Sigmoid colon (tissue), 7 donors: ENCODE measurements around the gene TERB1. TPM values are rescaled to one million over a fixed set of nuclear protein-coding genes. Genes with fewer than 3 reads are reported as not detected.

ENCODE experiments used
- DNase-seq: peaks from one replicate; pipeline ENCODE4 v3.0.0-alpha.2; 2019
- H3K27ac ChIP-seq, 4 donors: fragments of 200-600 bp; sonication (generic); one replicate each; pipeline ENCODE4 v1.5.1; 2016 to 2019; ENCODE audit warnings: mild to moderate bottlenecking in 1 of 4
- H3K27me3 ChIP-seq, 3 donors: fragments of 200-600 bp; sonication (generic); one replicate each; pipeline ENCODE4 v1.5.1; 2019; ENCODE audit warnings: mild to moderate bottlenecking in 1 of 3
- H3K36me3 ChIP-seq, 4 donors: fragments of 200-600 bp; sonication (generic); one replicate each; pipeline ENCODE4 v1.5.1; 2016 to 2019
- H3K4me1 ChIP-seq, 4 donors: fragments of 200-600 bp; sonication (generic); one replicate each; pipeline ENCODE4 v1.5.1; 2017 to 2019
- H3K4me3 ChIP-seq, 4 donors: fragments of 200-600 bp; sonication (generic); one replicate each; pipeline ENCODE4 v1.5.1; 2017 to 2019; ENCODE audit warnings: mild to moderate bottlenecking in 2 of 4, moderate library complexity in 1 of 4
- H3K9me3 ChIP-seq, 4 donors: fragments of 200-600 bp in 3 of 4; sonication (generic) in 3 of 4; one replicate each; pipeline versions ENCODE4 v1.5.1 to v1.6.1; 2013 to 2019
- CTCF ChIP-seq, 4 experiments: fragments of 450-650 bp in 3 of 4; fragments of 200-600 bp in 1 of 4; IDR thresholded peaks; one replicate each; pipeline ENCODE4 v1.5.1; 2016 to 2019; ENCODE audit warnings: antibody characterized with exemption in 4 of 4, mild to moderate bottlenecking in 3 of 4, moderate library complexity in 2 of 4
- EP300 ChIP-seq, 4 donors: sonication (generic); formaldehyde crosslinking; IDR thresholded peaks; one replicate each; pipeline ENCODE4 v1.6.1; 2017; ENCODE audit warnings: antibody characterized with exemption in 4 of 4
- POLR2A ChIP-seq, 2 donors: fragments of 450-650 bp; IDR thresholded peaks; one replicate each; pipeline ENCODE4 v1.6.1; 2016; ENCODE audit warnings: antibody characterized with exemption in 2 of 2, mild to moderate bottlenecking in 2 of 2, moderate library complexity in 2 of 2
- POLR2AphosphoS5 ChIP-seq, 4 donors: sonication (generic); formaldehyde crosslinking; IDR thresholded peaks; one replicate each; pipeline ENCODE4 v1.6.1; 2017; ENCODE audit warnings: antibody characterized with exemption in 4 of 4
- WGBS, 2 donors: extraction: QIAGEN DNeasy Blood & Tissue Kit; methylation state at CpG; one replicate each; pipeline ENCODE4 v1.1.7; 2013; 5-methylcytosine and 5-hydroxymethylcytosine counted together
- intact Hi-C: fragments of 100-400 bp; cut with DNase I; formaldehyde crosslinking; loops from one replicate; pipeline ENCODE4 v1.15.1; 2023
- polyA plus RNA-seq, 3 donors: library from polyadenylated mRNA; stranded (reverse); fragments of 200-250 nt; gene quantifications; one replicate each; pipeline ENCODE4 v1.2.3, GENCODE V29; 2013
- total RNA-seq, 4 donors: library from RNA; depleted of rRNA; stranded (reverse); fragments of >200 nt; gene quantifications; one replicate each; pipeline ENCODE4 v1.1.0, GENCODE V29; 2016
- donor health status: healthy with polysubstance abuse.
- donor health status: Bipolar disorder and iron deficiency.
- donor health status: healthy.

TERB1 gene
- total and polyA plus RNA-seq, 7 donors: under 0.01 to 0.03 TPM; not detected in 5

GRCh38 chr16:66735891-66736290 is 65.5 kb downstream of the TERB1 start:
- intact Hi-C loops: no loop called here
- TF ChIP-seq POLR2A (IDR thresholded peaks at IDR 0.05): no peak
- no peak for TF ChIP-seq EP300 (IDR thresholded peaks at IDR 0.05)
- no peak for TF ChIP-seq POLR2AphosphoS5 (IDR thresholded peaks at IDR 0.05)
- no peak for TF ChIP-seq CTCF (IDR thresholded peaks at IDR 0.05)

GRCh38 chr16:66731101-66731500 is 70.3 kb downstream of the TERB1 start:
- WGBS, 2 donors: 87 to 92% methylated on average over 7 of the region's 7 CpGs

More at GRCh38 chr16:66735891-66736290, 65.5 kb downstream of the TERB1 start:
- Histone ChIP-seq H3K4me3 (no peak overlapping the region), H3K27me3 (no peaks in the 10 kb centered on the region), H3K9me3 (no peaks in the 10 kb centered on the region), H3K27ac (no peak overlapping the region), H3K36me3 (peaks cover 26 to 87% (median 54%) of the 10 kb centered on the region in 4 donors), H3K4me1 (peaks cover 0 to 29% (median 24%) of the 10 kb centered on the region in 4 donors)
- 90% methylated on average over 4 of the region's 4 CpGs for WGBS, 2 donors
- DNase-seq: no peak

GRCh38 chr16:66728804-66729203 is 72.6 kb downstream of the TERB1 start:
- 56 to 68% methylated on average over 4 of the region's 4 CpGs for WGBS, 2 donors
- TF ChIP-seq EP300 (IDR thresholded peaks at IDR 0.05) (no peak), POLR2AphosphoS5 (IDR thresholded peaks at IDR 0.05) (no peak), CTCF (IDR thresholded peaks at IDR 0.05) (no peak), POLR2A (IDR thresholded peaks at IDR 0.05) (no peak)
- Histone ChIP-seq H3K36me3 (peaks cover 52 to 91% (median 77%) of the 10 kb centered on the region in 4 donors), H3K27ac (peak overlapping the region in 1 of 4 donors; percentile 36), H3K4me1 (peaks cover 0 to 18% (median 10%) of the 10 kb centered on the region in 4 donors), H3K27me3 (no peaks in the 10 kb centered on the region), H3K4me3 (no peak overlapping the region), H3K9me3 (no peaks in the 10 kb centered on the region)
- DNase-seq: peak; percentile 38
- intact Hi-C loops: loop anchor here (5.0 to 10.0 kb wide), 2 partner anchors 96 to 143 kb away; no protein-coding TSS in a partner anchor

More at GRCh38 chr16:66731101-66731500, 70.3 kb downstream of the TERB1 start:
- H3K27me3 ChIP-seq: no peaks in the 10 kb centered on the region
- H3K36me3 ChIP-seq: peaks cover 51 to 91% (median 73%) of the 10 kb centered on the region in 4 donors
- peak; percentile 33 for DNase-seq
- no peak overlapping the region for H3K27ac ChIP-seq
- peaks cover 0 to 18% (median 10%) of the 10 kb centered on the region in 4 donors for H3K4me1 ChIP-seq
- TF ChIP-seq EP300 (IDR thresholded peaks at IDR 0.05): no peak
- TF ChIP-seq POLR2A (IDR thresholded peaks at IDR 0.05): no peak
- no peak for TF ChIP-seq POLR2AphosphoS5 (IDR thresholded peaks at IDR 0.05)
- no peak for TF ChIP-seq CTCF (IDR thresholded peaks at IDR 0.05)
- no peaks in the 10 kb centered on the region for H3K9me3 ChIP-seq
- intact Hi-C loops: no loop called here
- H3K4me3 ChIP-seq: no peak overlapping the region

GRCh38 chr16:66728117-66728787 is 73.1 kb downstream of the TERB1 start:
- Histone ChIP-seq H3K36me3 (peaks cover 57 to 91% (median 77%) of the 10 kb centered on the region in 4 donors), H3K27ac (peak overlapping the region in 1 of 4 donors; percentile 36), H3K4me3 (no peak overlapping the region), H3K4me1 (peaks cover 0 to 18% (median 10%) of the 10 kb centered on the region in 4 donors), H3K27me3 (no peaks in the 10 kb centered on the region), H3K9me3 (no peaks in the 10 kb centered on the region)
- TF ChIP-seq EP300 (IDR thresholded peaks at IDR 0.05) (no peak), POLR2A (IDR thresholded peaks at IDR 0.05) (no peak), CTCF (IDR thresholded peaks at IDR 0.05) (peak; percentile 35 to 69 (median 60)), POLR2AphosphoS5 (IDR thresholded peaks at IDR 0.05) (no peak)
- DNase-seq: peak; percentile 67
- intact Hi-C loops: loop anchor here (5.0 to 10.0 kb wide), 2 partner anchors 97 to 144 kb away; no protein-coding TSS in a partner anchor
- WGBS, 2 donors: 32 to 39% methylated on average over 3 of the region's 3 CpGs
